NCI-H2081 treated with DMSO at 0.1 percent for 48 hours (cell line): Measurements from ENCODE around the gene GPR25.

Experiments used
- DNase-seq: peaks from one replicate; lab custom pipeline; 2025; lab: John Stamatoyannopoulos, UW

Gene GPR25

GRCh38 chr1:200872446-200873115, at the start of gene GPR25:
Gene GPR25 (plus strand): TSS chr1:200872981. CDS start chr1:200873038, 57 bp downstream.
- no peak for DNase-seq

- no peak for DNase-seq
Observed at GRCh38 chr1:200831091-200831490, 41.7 kb upstream of the GPR25 start.

- no peak for DNase-seq
Observed at GRCh38 chr1:200834383-200834782, 38.4 kb upstream of the GPR25 start.

GRCh38 chr1:200836213-200836612, 36.6 kb upstream of the GPR25 start:
- DNase-seq: no peak

- DNase-seq: no peak
Observed at GRCh38 chr1:200837931-200838571, 34.7 kb upstream of the GPR25 start.

GRCh38 chr1:200838676-200839445, 33.9 kb upstream of the GPR25 start:
- DNase-seq: no peak

- DNase-seq: no peak
Observed at GRCh38 chr1:200845360-200845759, 27.4 kb upstream of the GPR25 start.

GRCh38 chr1:200846398-200846797, 26.4 kb upstream of the GPR25 start:
- DNase-seq: no peak

GRCh38 chr1:200849430-200849829, 23.4 kb upstream of the GPR25 start:
- DNase-seq: no peak

- no peak for DNase-seq
Observed at GRCh38 chr1:200850554-200850953, 22.2 kb upstream of the GPR25 start.

GRCh38 chr1:200856716-200857357, 15.9 kb upstream of the GPR25 start:
- no peak for DNase-seq

- no peak for DNase-seq
Observed at GRCh38 chr1:200857804-200858203, 15.0 kb upstream of the GPR25 start.

- DNase-seq: no peak
Observed at GRCh38 chr1:200861937-200862647, 10.7 kb upstream of the GPR25 start.

GRCh38 chr1:200862713-200863415, 9.9 kb upstream of the GPR25 start:
- no peak for DNase-seq

GRCh38 chr1:200866116-200866515, 6.7 kb upstream of the GPR25 start:
- no peak for DNase-seq

- no peak for DNase-seq
Observed at GRCh38 chr1:200866521-200866920, 6.3 kb upstream of the GPR25 start.

GRCh38 chr1:200867018-200867811, 5.6 kb upstream of the GPR25 start:
- no peak for DNase-seq

- DNase-seq: no peak
Observed at GRCh38 chr1:200869376-200869752, 3.4 kb upstream of the GPR25 start.

- no peak for DNase-seq
Observed at GRCh38 chr1:200869753-200870391, 2.9 kb upstream of the GPR25 start.

- DNase-seq: no peak
Observed at GRCh38 chr1:200873116-200873670, 412 bp downstream of the GPR25 start.
